Ishikawa (cell line): ENCODE measurements around the gene SATB1.

Experiments
- CEBPB ChIP-seq: IDR thresholded peaks from 2 replicates; pipeline ENCODE4 v1.6.1; 2012
- CREB1 ChIP-seq: IDR thresholded peaks from 2 replicates; pipeline ENCODE4 v1.6.1; 2012; ENCODE audit warnings: low read depth
- EGR1 ChIP-seq: IDR thresholded peaks from 2 replicates; pipeline ENCODE4 v1.6.1; 2012
- EP300 ChIP-seq: IDR thresholded peaks from 2 replicates; pipeline ENCODE4 v1.6.1; 2012; ENCODE audit warnings: borderline replicate concordance
- RAD21 ChIP-seq: IDR thresholded peaks from 2 replicates; pipeline ENCODE4 v1.6.1; 2012; ENCODE audit warnings: low read depth
- TAF1 ChIP-seq: IDR thresholded peaks from 2 replicates; pipeline ENCODE4 v1.6.1; 2012; ENCODE audit warnings: low read depth, mild to moderate bottlenecking
- YY1 ChIP-seq: IDR thresholded peaks from 2 replicates; pipeline ENCODE4 v1.6.1; 2012; ENCODE audit warnings: low read depth
- TF ChIP-seq, protein P1 (sequence below): IDR thresholded peaks from 2 replicates; pipeline ENCODE4 v1.6.1; 2012; ENCODE audit warnings: low read depth, mild to moderate bottlenecking
- TF ChIP-seq, protein P2 (sequence below): IDR thresholded peaks from 2 replicates; pipeline ENCODE4 v1.6.1; 2012

- TF ChIP-seq EGR1 = no peak
- no peak for TF ChIP-seq EP300
- TF ChIP-seq RAD21 = no peak
- TF ChIP-seq YY1 = no peak
- TF ChIP-seq, protein P1, sequence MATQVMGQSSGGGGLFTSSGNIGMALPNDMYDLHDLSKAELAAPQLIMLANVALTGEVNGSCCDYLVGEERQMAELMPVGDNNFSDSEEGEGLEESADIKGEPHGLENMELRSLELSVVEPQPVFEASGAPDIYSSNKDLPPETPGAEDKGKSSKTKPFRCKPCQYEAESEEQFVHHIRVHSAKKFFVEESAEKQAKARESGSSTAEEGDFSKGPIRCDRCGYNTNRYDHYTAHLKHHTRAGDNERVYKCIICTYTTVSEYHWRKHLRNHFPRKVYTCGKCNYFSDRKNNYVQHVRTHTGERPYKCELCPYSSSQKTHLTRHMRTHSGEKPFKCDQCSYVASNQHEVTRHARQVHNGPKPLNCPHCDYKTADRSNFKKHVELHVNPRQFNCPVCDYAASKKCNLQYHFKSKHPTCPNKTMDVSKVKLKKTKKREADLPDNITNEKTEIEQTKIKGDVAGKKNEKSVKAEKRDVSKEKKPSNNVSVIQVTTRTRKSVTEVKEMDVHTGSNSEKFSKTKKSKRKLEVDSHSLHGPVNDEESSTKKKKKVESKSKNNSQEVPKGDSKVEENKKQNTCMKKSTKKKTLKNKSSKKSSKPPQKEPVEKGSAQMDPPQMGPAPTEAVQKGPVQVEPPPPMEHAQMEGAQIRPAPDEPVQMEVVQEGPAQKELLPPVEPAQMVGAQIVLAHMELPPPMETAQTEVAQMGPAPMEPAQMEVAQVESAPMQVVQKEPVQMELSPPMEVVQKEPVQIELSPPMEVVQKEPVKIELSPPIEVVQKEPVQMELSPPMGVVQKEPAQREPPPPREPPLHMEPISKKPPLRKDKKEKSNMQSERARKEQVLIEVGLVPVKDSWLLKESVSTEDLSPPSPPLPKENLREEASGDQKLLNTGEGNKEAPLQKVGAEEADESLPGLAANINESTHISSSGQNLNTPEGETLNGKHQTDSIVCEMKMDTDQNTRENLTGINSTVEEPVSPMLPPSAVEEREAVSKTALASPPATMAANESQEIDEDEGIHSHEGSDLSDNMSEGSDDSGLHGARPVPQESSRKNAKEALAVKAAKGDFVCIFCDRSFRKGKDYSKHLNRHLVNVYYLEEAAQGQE = no peak
- TF ChIP-seq CEBPB = no peak
- TF ChIP-seq TAF1 = no peak
- TF ChIP-seq, protein P2, sequence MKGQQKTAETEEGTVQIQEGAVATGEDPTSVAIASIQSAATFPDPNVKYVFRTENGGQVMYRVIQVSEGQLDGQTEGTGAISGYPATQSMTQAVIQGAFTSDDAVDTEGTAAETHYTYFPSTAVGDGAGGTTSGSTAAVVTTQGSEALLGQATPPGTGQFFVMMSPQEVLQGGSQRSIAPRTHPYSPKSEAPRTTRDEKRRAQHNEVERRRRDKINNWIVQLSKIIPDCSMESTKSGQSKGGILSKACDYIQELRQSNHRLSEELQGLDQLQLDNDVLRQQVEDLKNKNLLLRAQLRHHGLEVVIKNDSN = no peak
- no peak for TF ChIP-seq CREB1
These were observed 2.2 kb downstream of the SATB1 start for GRCh38 chr3:18422972-18423371.
